Sigmoid colon (tissue), 7 donors: ENCODE results near the gene PSMD13. TPM values are rescaled to one million over a fixed set of nuclear protein-coding genes. Genes with fewer than 3 reads are reported as not detected.

ENCODE experiments used
- DNase-seq: peaks from one replicate; pipeline ENCODE4 v3.0.0-alpha.2; 2019
- H3K27ac ChIP-seq, 4 donors: fragments of 200-600 bp; sonication (generic); one replicate each; pipeline ENCODE4 v1.5.1; 2016 to 2019; ENCODE audit warnings: mild to moderate bottlenecking in 1 of 4
- H3K27me3 ChIP-seq, 3 donors: fragments of 200-600 bp; sonication (generic); one replicate each; pipeline ENCODE4 v1.5.1; 2019; ENCODE audit warnings: mild to moderate bottlenecking in 1 of 3
- H3K36me3 ChIP-seq, 4 donors: fragments of 200-600 bp; sonication (generic); one replicate each; pipeline ENCODE4 v1.5.1; 2016 to 2019
- H3K4me1 ChIP-seq, 4 donors: fragments of 200-600 bp; sonication (generic); one replicate each; pipeline ENCODE4 v1.5.1; 2017 to 2019
- H3K4me3 ChIP-seq, 4 donors: fragments of 200-600 bp; sonication (generic); one replicate each; pipeline ENCODE4 v1.5.1; 2017 to 2019; ENCODE audit warnings: mild to moderate bottlenecking in 2 of 4, moderate library complexity in 1 of 4
- H3K9me3 ChIP-seq, 4 donors: fragments of 200-600 bp in 3 of 4; sonication (generic) in 3 of 4; one replicate each; pipeline versions ENCODE4 v1.5.1 to v1.6.1; 2013 to 2019
- CTCF ChIP-seq, 4 experiments: fragments of 450-650 bp in 3 of 4; fragments of 200-600 bp in 1 of 4; IDR thresholded peaks; one replicate each; pipeline ENCODE4 v1.5.1; 2016 to 2019; ENCODE audit warnings: antibody characterized with exemption in 4 of 4, mild to moderate bottlenecking in 3 of 4, moderate library complexity in 2 of 4
- EP300 ChIP-seq, 4 donors: sonication (generic); formaldehyde crosslinking; IDR thresholded peaks; one replicate each; pipeline ENCODE4 v1.6.1; 2017; ENCODE audit warnings: antibody characterized with exemption in 4 of 4
- POLR2A ChIP-seq, 2 donors: fragments of 450-650 bp; IDR thresholded peaks; one replicate each; pipeline ENCODE4 v1.6.1; 2016; ENCODE audit warnings: antibody characterized with exemption in 2 of 2, mild to moderate bottlenecking in 2 of 2, moderate library complexity in 2 of 2
- POLR2AphosphoS5 ChIP-seq, 4 donors: sonication (generic); formaldehyde crosslinking; IDR thresholded peaks; one replicate each; pipeline ENCODE4 v1.6.1; 2017; ENCODE audit warnings: antibody characterized with exemption in 4 of 4
- WGBS, 2 donors: extraction: QIAGEN DNeasy Blood & Tissue Kit; methylation state at CpG; one replicate each; pipeline ENCODE4 v1.1.7; 2013; 5-methylcytosine and 5-hydroxymethylcytosine counted together
- intact Hi-C: fragments of 100-400 bp; cut with DNase I; formaldehyde crosslinking; loops from one replicate; pipeline ENCODE4 v1.15.1; 2023
- polyA plus RNA-seq, 3 donors: library from polyadenylated mRNA; stranded (reverse); fragments of 200-250 nt; gene quantifications; one replicate each; pipeline ENCODE4 v1.2.3, GENCODE V29; 2013
- total RNA-seq, 4 donors: library from RNA; depleted of rRNA; stranded (reverse); fragments of >200 nt; gene quantifications; one replicate each; pipeline ENCODE4 v1.1.0, GENCODE V29; 2016
- donor health status: healthy with polysubstance abuse.
- donor health status: Bipolar disorder and iron deficiency.
- donor health status: healthy.

The PSMD13 gene
- total and polyA plus RNA-seq, 7 donors, result 86.2 to 180 (median 111) TPM

- TF ChIP-seq POLR2AphosphoS5 (IDR thresholded peaks at IDR 0.05) (no peak), POLR2A (IDR thresholded peaks at IDR 0.05) (no peak), EP300 (IDR thresholded peaks at IDR 0.05) (no peak), CTCF (IDR thresholded peaks at IDR 0.05) (no peak)
- intact Hi-C loops, result no loop called here
- Histone ChIP-seq H3K27ac (no peak overlapping the region), H3K27me3 (peaks cover 22 to 58% (median 28%) of the 10 kb centered on the region in 3 donors), H3K36me3 (peaks cover 0 to 4% (median 0%) of the 10 kb centered on the region in 4 donors), H3K4me3 (no peak overlapping the region), H3K9me3 (no peaks in the 10 kb centered on the region), H3K4me1 (no peaks in the 10 kb centered on the region)
- 48 to 80% methylated on average over 15 of the region's 15 CpGs for WGBS, 2 donors
- DNase-seq, result peak; percentile 68
These were observed 61.8 kb downstream of the PSMD13 start for GRCh38 chr11:298406-299065.

GRCh38 chr11:299081-299891 lies 62.5 kb downstream of the PSMD13 start, which contains the start of gene IFITM5:
Gene IFITM5, minus strand, starts transcription at chr11:299526. Its CDS starts 36 bp downstream, at chr11:299490.
- WGBS, 2 donors, result 63 to 74% methylated on average over 40 of the region's 40 CpGs
- Histone ChIP-seq H3K4me1 (no peaks in the 10 kb centered on the region), H3K27me3 (peaks cover 22 to 58% (median 28%) of the 10 kb centered on the region in 3 donors), H3K36me3 (no peaks in the 10 kb centered on the region), H3K9me3 (no peaks in the 10 kb centered on the region), H3K4me3 (no peak within 1 kb of the TSS), H3K27ac (no peak within 1 kb of the TSS)
- no peak for TF ChIP-seq POLR2A (IDR thresholded peaks at IDR 0.05)
- TF ChIP-seq POLR2AphosphoS5 (IDR thresholded peaks at IDR 0.05), result no peak
- no peak for TF ChIP-seq CTCF (IDR thresholded peaks at IDR 0.05)
- no peak for TF ChIP-seq EP300 (IDR thresholded peaks at IDR 0.05)
- DNase-seq, result peak; percentile 64
- intact Hi-C loops, result no loop called here

GRCh38 chr11:299951-300735 lies 63.4 kb downstream of the PSMD13 start:
- intact Hi-C loops, result loop anchor here (5.0 to 10.0 kb wide), 2 partner anchors 48 to 205 kb away; partner anchors contain the start of gene RNH1
- TF ChIP-seq EP300 (IDR thresholded peaks at IDR 0.05) (no peak), POLR2A (IDR thresholded peaks at IDR 0.05) (no peak), POLR2AphosphoS5 (IDR thresholded peaks at IDR 0.05) (no peak), CTCF (IDR thresholded peaks at IDR 0.05) (no peak)
- Histone ChIP-seq H3K36me3 (no peaks in the 10 kb centered on the region), H3K27me3 (peaks cover 22 to 58% (median 28%) of the 10 kb centered on the region in 3 donors), H3K4me3 (no peak overlapping the region), H3K9me3 (no peaks in the 10 kb centered on the region), H3K27ac (no peak overlapping the region), H3K4me1 (peaks cover 0 to 6% (median 2%) of the 10 kb centered on the region in 4 donors)
- WGBS, 2 donors, result 32 to 42% methylated on average over 20 of the region's 20 CpGs
- peak; percentile 65 for DNase-seq

Other genes starting within 250 kb of the PSMD13 start
- not detected for gene SCGB1C1, start 43.9 kb upstream of the PSMD13 start, total RNA-seq
- gene SCGB1C1, start 43.9 kb upstream of the PSMD13 start, polyA plus RNA-seq, result not detected
- gene BET1L, start 29.6 kb upstream of the PSMD13 start, total RNA-seq, result 10 to 100 TPM; 22.8 to 29.6 (median 23.8) TPM
- 10 to 100 TPM; 33.8 to 48.1 (median 39.0) TPM for gene BET1L, start 29.6 kb upstream of the PSMD13 start, polyA plus RNA-seq
- gene RIC8A, start 29.3 kb upstream of the PSMD13 start, total RNA-seq, result 100 to 1,000 TPM in 1 of 4 donors, 10 to 100 TPM in 3; 73.7 to 103 (median 86.8) TPM
- gene RIC8A, start 29.3 kb upstream of the PSMD13 start, polyA plus RNA-seq, result 10 to 100 TPM; 39.6 to 69.1 (median 47.9) TPM
- gene SIRT3, start 634 bp upstream of the PSMD13 start, total RNA-seq, result 10 to 100 TPM in 3 of 4 donors, 1 to 10 TPM in 1; 6.4 to 12.5 (median 11.5) TPM
- gene SIRT3, start 634 bp upstream of the PSMD13 start, polyA plus RNA-seq, result 10 to 100 TPM in 2 of 3 donors, 1 to 10 TPM in 1; 9.6 to 21.0 (median 12.5) TPM
- gene NLRP6, start 41.4 kb downstream of the PSMD13 start, total RNA-seq, result 1 to 10 TPM in 2 of 4 donors, under 1 TPM in 1, not detected in 1; 0.33 to 2.5 (median 1.6) TPM
- 1 to 10 TPM in 1 of 3 donors, not detected in 2; 3.3 TPM for gene NLRP6, start 41.4 kb downstream of the PSMD13 start, polyA plus RNA-seq
- 10 to 100 TPM; 11.4 to 15.3 (median 13.6) TPM for gene PGGHG, start 52.1 kb downstream of the PSMD13 start, total RNA-seq
- gene PGGHG, start 52.1 kb downstream of the PSMD13 start, polyA plus RNA-seq, result 10 to 100 TPM in 1 of 3 donors, 1 to 10 TPM in 2; 1.6 to 68.0 (median 3.6) TPM
- gene IFITM5, start 62.5 kb downstream of the PSMD13 start, total RNA-seq, result not detected
- not detected for gene IFITM5, start 62.5 kb downstream of the PSMD13 start, polyA plus RNA-seq
- gene IFITM2, start 70.8 kb downstream of the PSMD13 start, total RNA-seq, result 100 to 1,000 TPM in 3 of 4 donors, 10 to 100 TPM in 1; 79.8 to 187 (median 141) TPM
- gene IFITM2, start 70.8 kb downstream of the PSMD13 start, polyA plus RNA-seq, result 100 to 1,000 TPM in 2 of 3 donors, 10 to 100 TPM in 1; 73.3 to 461 (median 164) TPM
- gene IFITM1, start 77.1 kb downstream of the PSMD13 start, total RNA-seq, result 10 to 100 TPM; 82.4 to 94.2 (median 92.6) TPM
- gene IFITM1, start 77.1 kb downstream of the PSMD13 start, polyA plus RNA-seq, result 100 to 1,000 TPM in 1 of 3 donors, 10 to 100 TPM in 2; 41.2 to 580 (median 58.9) TPM
- 100 to 1,000 TPM; 278 to 463 (median 291) TPM for gene IFITM3, start 83.9 kb downstream of the PSMD13 start, total RNA-seq
- gene IFITM3, start 83.9 kb downstream of the PSMD13 start, polyA plus RNA-seq, result 1,000 to 10,000 TPM in 1 of 3 donors, 100 to 1,000 TPM in 2; 116 to 1,104 (median 383) TPM
- 1 to 10 TPM; 1.4 to 9.1 (median 2.7) TPM for gene B4GALNT4, start 132.5 kb downstream of the PSMD13 start, total RNA-seq
- gene B4GALNT4, start 132.5 kb downstream of the PSMD13 start, polyA plus RNA-seq, result 1 to 10 TPM in 2 of 3 donors, not detected in 1; 7.6 to 7.8 TPM
- gene PKP3, start 157.2 kb downstream of the PSMD13 start, total RNA-seq, result under 1 TPM in 2 of 4 donors, not detected in 2; 0.27 to 0.71 TPM
- 100 to 1,000 TPM in 1 of 3 donors, 10 to 100 TPM in 2; 57.1 to 140 (median 86.7) TPM for gene PKP3, start 157.2 kb downstream of the PSMD13 start, polyA plus RNA-seq
- 10 to 100 TPM; 51.0 to 70.9 (median 53.1) TPM for gene SIGIRR, start 178.0 kb downstream of the PSMD13 start, total RNA-seq
- 100 to 1,000 TPM in 1 of 3 donors, 10 to 100 TPM in 2; 46.8 to 122 (median 50.2) TPM for gene SIGIRR, start 178.0 kb downstream of the PSMD13 start, polyA plus RNA-seq
- 1 to 10 TPM in 1 of 4 donors, under 1 TPM in 3; 0.14 to 2.5 (median 0.26) TPM for gene ANO9, start 205.0 kb downstream of the PSMD13 start, total RNA-seq
- gene ANO9, start 205.0 kb downstream of the PSMD13 start, polyA plus RNA-seq, result 100 to 1,000 TPM in 1 of 3 donors, 1 to 10 TPM in 2; 4.2 to 123 (median 6.5) TPM
- 10 to 100 TPM; 30.1 to 76.2 (median 44.6) TPM for gene PTDSS2, start 213.3 kb downstream of the PSMD13 start, total RNA-seq
- gene PTDSS2, start 213.3 kb downstream of the PSMD13 start, polyA plus RNA-seq, result 10 to 100 TPM in 1 of 3 donors, 1 to 10 TPM in 2; 4.8 to 29.0 (median 6.5) TPM